NCI-H2081 (cell line): ENCODE results near the gene ACO2.
"Not testable (repeated sequence)": the region's sequence is repeated elsewhere in the genome, so short reads cannot be mapped to it uniquely, and the experiment has no call there.

Experiments used
- DNase-seq, 2 experiments: peaks; one replicate each; lab custom pipeline; 2025; lab: John Stamatoyannopoulos, UW

ACO2 gene

GRCh38 chr22:41568811-41569210 is 99.9 kb downstream of the ACO2 start:
- no peak for DNase-seq

- DNase-seq: no peak
Observed at GRCh38 chr22:41570221-41570620, 101.3 kb downstream of the ACO2 start.

GRCh38 chr22:41571786-41572185 is 102.9 kb downstream of the ACO2 start:
- no peak for DNase-seq

GRCh38 chr22:41572305-41572704 is 103.4 kb downstream of the ACO2 start:
- not testable (repeated sequence) for DNase-seq

GRCh38 chr22:41573677-41574076 is 104.8 kb downstream of the ACO2 start:
- DNase-seq: no peak

- no peak for DNase-seq
Observed at GRCh38 chr22:41574847-41575381, 106.0 kb downstream of the ACO2 start.

GRCh38 chr22:41575533-41575932 is 106.6 kb downstream of the ACO2 start:
- no peak for DNase-seq

- DNase-seq: peak in 1 of 2 experiments; percentile 6
Observed at GRCh38 chr22:41576877-41577276, 108.0 kb downstream of the ACO2 start.

- DNase-seq: no peak
Observed at GRCh38 chr22:41578114-41578513, 109.2 kb downstream of the ACO2 start.
